T-helper 9 cell (primary cell): Measurements from ENCODE around the gene IMMP2L.
"Not testable (repeated sequence)": the region's sequence is repeated elsewhere in the genome, so short reads cannot be mapped to it uniquely, and the experiment has no call there.

Experiments used
- DNase-seq: peaks from one replicate; pipeline ENCODE4 v3.0.0-alpha.2; 2020

The IMMP2L gene

DNA sequence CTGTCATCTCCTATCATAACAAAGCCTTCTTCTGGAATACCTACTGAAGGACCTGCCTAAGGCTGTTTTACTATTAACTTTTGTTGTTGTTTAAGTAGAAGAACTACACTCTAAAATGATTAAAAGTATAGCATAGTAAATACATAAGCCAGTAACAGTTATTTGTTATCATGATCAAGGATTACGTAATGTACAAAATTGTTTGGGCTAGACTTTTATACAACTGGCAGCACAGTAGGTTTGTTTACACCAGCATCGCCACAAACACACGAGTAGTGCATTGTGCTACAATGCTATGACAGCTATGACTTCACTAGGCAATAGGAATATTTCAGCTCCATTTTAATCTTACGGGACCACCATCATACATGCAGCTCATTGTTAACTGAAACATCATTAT is 302.3 kb downstream of the IMMP2L start:
- no peak for DNase-seq

DNA sequence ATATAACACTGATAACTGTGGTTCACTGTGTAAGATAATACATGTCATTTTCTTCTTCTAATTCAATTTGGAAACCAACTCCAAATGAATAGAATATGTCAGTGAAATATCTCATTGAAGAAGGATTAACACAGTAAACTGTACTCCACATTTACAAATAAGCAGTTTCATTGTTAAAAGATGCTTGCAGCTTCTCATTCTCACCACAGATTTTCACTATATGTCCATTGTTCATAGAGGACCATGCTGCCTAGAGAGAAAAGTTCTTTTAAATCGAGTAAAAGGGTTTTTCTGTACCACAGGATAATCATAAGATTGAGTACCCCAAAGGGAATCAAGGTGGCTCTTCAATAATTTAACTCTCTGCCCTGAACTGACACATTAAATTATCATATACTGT is 305.9 kb downstream of the IMMP2L start:
- DNase-seq, result no peak

DNA sequence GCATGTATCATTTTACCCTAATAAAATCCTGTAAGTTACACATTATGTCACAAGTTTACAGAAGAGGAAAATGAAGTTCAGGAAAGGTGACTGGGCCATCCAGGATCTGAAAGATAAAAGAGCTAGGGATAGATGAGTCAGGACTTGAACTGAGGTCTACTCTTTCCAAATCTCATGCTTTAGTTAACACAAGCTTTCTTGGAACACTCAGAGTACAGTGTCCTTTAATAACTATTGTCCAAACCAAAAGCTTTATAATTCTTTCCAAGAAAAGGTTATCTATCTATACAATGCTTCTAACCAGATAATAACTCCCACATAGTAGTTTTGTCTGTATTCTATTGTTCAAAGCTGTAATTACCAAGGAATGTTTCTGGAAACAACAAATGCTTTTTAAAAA is 306.7 kb downstream of the IMMP2L start:
- no peak for DNase-seq

DNA sequence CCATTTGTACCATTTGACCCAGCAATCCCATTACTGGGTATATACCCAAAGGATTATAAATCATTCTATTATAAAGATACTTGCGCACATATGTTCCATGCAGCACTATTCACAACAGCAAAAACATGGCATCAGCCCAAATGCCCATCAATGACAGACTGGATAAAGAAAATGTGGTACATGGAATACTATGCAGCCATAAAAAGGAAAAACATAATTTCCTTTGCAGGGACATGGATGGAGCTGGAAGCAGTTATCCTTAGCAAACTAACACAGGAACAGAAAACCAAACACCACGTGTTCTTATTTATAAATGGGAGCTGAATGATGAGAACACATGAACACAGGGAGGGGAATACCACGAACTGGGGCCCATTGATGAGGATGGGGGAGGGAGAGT is 310.9 kb downstream of the IMMP2L start:
- DNase-seq, result not testable (repeated sequence)

DNA sequence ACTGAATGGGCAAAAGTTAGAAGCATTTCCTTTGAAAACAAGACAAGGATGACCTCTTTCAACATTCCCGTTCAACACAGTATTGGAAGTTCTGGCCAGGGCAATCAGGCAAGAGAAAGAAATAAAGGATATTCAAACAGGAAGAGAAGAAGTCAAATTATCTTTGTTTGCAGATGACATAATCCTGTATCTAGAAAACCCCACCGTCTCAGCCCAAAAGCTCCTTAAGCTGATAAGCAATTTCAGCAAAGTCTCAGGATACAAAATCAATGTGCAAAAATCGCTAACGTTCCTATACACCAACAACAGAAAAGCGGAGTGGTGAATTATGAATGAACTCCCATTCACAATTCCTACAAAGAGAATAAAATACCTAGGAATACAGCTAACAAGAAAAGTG is 312.5 kb downstream of the IMMP2L start:
- DNase-seq, result not testable (repeated sequence)

DNA sequence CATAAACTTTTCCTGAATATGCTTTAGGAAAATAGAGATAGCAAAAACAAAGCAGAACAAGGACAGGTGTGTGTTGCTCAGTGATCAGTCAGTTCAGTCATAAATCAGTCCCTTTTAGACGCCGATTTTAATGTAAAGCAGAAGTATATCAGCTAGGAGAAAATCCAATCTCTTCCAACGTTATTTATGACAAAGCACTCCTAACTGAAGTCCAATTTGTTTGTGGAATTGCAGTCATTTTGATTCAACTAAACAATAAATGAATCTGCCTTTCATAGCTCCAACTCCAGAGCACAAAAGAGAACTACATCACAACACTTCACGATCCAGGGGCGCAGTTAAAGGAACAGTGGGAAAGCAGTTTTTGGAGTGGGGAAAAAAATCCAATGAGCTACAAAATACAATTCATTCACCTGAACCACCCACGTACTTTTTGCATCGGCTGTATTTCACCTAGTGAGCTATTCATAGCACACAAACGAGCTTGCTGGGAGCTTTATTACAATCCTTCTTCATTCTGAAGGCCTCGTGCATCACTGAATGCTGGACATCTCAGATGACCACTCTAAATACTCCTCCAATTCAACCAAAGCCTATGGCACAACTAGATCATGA is 320.0 kb downstream of the IMMP2L start:
- no peak for DNase-seq

DNA sequence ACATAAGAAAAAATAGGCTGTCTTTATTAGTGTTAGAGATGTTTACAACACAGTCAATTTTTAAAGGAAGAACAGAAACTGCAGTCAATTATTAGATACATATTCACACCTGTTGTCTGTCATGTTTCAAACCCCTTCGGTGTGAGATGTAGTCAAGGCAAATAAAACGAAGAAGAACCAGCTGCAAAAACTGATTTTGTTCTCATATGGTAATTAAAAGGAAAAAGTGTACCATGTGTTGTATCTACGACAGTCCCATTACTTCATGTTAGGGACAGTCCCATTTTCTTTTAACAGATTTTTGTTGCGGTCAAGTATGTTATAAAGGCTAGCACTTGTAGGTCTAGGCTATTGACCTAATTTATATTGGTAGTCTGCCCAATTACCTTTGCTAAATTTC is 321.9 kb downstream of the IMMP2L start:
- DNase-seq, result no peak

DNA sequence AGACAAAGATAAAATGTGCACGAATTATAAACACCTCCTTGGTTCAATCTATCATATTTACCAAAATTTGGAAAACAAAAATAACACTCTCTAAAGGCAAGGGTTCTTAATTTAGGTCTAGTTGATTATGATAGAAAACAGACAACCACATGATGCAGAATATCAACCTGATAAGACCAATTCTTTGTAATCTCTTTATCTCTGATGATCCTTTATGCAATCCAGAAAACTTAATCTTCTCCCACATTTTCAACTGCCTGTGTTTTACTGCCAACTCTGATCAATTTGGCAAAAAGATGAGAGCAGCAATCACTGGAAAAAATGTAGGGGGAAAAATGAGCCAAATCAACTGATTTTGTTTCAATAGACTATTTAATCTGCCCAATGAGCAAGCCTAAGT is 322.9 kb downstream of the IMMP2L start:
- no peak for DNase-seq

DNA sequence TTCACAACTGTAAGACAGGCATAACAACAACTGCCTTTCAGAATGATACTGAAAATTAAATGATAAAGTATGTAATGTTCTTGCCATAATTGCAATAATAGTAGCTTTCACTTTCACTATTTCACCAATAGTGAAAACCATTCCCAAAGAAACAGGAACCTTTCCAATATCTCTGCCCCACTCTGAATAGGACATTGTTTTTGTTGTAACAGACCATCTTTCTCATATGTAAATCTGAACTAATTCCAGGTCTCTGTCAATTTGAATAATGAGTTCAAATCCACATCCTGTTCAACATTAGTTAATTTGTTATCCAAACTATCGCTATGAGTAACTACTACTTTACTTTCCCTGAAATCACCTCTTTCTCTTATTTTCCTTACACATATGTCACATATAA is 323.4 kb downstream of the IMMP2L start:
- no peak for DNase-seq

DNA sequence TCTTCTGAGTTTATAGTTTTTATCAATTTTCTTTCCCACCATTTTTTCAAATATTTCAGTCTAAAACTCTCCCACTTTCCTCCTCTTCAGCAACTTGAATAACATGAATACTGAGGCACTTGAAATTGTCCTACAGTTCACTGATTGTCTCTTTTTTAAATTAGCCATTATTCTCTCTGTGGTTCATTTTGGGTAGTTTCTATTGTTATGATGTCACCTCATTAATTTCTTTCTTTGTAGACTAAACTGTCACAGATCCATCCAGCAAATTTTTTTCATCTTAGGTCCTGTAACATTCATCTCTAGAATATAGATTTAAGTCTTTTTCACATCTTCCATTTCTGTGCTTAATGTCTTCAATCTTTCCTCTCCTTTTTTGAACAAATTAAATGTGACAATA is 326.6 kb downstream of the IMMP2L start:
- no peak for DNase-seq

DNA sequence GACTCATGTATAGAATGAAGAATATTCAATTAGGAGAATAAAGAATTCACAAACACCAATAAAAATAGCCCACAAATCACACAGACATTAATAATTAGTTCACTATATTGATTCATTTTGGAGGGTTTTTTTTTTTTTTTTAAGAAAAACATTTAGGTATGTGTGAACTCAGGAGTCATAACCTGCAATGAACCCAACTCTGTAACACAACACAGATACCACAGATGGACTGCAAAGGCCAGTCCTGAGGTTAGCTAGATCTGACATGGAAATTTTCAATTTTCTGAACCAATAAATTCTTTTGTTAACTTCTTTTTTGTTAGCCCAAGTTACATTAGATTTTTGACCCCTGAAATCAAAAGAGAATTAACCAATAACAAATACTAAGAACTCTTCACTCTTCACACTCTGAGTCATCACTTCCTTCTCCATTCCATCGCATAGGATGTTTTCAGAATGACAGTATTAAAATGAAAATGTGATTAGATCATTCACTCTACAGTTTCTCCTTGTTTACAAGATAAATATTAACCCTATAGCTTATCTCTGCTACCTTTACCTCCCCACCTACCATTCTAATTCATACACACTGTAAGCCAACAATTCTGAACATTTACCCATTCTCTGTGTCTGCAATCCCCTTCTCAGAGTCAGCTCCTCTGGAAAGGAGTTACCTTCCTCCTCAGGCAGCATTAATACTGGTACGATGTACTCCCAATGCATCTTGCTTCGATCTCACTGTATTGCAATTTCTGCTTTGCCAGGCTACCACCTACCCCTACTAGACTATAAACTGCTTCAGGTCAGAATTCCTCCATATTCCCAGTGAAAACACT is 329.8 kb downstream of the IMMP2L start:
- no peak for DNase-seq

DNA sequence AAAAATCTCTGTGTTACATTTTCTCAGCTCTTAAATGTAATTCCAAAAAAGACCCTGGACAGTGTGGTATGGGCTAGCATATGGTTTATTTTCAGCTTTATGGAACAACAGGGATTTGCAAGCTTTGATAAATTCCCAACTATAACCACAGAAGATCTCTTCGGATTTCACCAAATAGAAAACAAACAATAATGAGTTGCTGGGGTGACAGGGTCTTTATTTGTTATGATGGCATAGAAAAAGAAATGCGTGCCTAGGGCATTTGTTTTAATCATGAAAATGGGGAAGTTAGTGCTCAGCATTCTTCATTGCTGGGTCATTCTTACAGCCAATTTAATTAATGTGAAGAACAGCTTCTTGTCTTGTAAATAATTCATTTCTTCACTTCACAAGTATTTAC is 332.4 kb downstream of the IMMP2L start:
- no peak for DNase-seq

DNA sequence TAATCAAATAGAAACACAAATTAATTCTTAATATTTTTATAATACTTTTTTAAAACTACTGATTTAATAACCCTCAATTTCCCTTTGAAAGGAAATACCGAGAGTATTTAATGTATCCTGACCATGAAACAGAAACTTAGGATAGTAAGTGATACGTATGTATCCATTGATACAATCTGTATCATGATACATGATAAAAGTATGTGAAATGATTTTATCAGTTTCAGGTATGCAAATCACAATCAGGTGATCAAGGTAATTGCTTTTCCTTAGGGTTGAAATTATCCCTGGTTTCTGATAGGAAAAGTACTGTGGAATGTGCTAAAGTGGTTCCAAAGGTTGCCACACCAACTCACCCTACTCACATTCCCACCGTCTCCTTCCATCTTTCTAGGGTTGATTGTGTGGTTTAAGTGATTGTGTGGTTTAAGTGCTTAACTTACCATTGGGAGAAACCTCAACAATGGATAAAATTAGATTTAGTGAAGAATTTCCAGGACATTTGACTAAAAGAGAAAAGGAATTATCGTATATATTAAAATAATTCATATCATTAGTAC is 333.0 kb downstream of the IMMP2L start:
- no peak for DNase-seq

DNA sequence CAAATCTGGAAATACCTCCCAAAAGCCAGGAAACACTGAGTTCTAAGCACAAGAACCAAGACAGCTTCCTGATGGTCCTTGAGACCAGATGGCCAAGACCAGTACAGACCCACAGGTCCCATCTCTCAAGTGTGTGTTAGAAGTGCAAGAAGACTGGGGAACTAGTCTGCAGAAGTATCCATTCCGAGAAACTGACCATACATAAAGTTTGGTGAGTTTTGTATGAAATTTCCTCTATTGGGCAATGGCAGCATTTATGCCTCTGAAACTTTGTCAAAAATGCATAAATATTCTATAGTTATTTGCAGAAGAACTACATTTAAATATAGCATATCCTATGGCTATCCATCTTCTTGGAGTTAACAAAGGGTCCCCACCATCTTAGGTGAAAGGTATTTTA is 333.9 kb downstream of the IMMP2L start:
- DNase-seq, result no peak

DNA sequence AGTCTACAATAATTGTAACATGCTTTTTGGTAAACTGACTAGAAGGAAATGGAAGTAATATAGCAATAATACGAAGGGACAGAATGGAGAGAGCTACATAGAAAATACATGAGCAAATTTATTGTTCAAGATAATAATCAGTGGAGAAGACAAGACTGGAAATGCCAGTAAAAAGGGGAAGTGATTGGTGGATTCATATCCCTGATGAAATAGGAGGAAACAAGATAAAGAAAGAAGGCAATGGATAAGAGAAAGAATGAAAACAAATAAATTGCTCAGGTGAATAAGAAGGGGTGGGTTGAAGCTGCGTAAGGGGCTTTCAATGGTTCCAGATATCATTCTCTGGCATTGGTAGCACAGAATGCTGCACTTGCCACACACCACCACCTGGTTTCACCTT is 335.5 kb downstream of the IMMP2L start:
- DNase-seq, result no peak

DNA sequence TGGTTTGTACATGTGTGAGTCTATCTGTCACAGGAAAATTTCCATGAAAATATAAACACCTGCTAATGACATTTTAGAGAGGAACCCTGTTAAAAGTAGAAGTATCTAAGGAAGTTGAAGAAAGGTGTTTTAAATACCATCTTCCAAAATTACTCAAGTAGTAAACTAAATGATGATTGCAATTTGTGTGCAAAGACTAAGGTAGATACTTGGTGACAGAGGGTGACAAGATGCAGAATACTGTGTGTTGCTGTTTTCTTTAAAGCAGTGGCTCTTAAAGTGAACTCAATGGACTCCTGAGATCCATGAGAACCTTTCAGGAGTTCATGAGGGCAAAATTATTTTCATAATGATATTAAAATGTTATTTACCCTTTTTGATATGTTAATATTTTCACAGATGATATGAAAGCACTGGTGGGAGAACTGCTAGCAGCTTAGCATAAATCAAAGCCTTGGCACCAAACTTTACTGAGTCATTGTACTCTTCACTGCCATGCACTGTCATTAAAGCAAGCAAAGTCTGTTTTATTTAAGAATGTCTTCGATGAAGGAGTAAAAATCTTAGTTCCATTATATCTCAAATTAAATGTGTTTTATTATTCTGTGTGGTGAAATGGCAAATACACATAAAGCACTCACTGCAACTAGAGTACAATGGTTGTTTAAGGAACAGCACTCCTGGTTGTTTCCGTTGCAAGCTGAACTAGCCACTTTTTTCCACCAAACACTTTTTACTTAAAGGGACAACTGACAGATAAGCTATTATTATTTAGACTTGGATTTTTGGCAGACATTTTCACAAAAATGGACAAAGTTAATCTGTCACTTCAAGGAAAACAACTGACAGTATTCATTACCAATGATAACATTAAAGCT is 337.7 kb downstream of the IMMP2L start:
- no peak for DNase-seq

DNA sequence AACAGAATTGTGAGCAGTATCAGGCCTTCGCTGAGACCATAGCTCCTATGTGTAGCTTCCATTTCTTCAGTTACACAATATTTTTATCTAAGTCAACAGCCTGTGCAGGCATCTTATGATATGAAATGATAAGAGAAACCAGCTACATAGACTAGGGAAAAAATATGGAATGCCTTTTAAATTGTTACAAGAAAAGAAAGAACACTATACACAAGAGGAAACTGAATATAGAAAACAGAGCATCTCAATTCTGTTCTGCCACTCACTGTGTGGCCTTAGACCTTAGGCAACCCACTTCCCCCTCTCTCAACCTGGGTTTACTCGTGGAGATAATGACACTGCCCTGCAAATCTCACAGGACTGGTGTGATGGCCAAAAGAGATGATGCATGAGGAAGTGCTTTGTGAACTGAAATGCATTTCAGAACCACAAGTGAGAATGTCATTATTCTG is 338.5 kb downstream of the IMMP2L start:
- DNase-seq, result no peak

DNA sequence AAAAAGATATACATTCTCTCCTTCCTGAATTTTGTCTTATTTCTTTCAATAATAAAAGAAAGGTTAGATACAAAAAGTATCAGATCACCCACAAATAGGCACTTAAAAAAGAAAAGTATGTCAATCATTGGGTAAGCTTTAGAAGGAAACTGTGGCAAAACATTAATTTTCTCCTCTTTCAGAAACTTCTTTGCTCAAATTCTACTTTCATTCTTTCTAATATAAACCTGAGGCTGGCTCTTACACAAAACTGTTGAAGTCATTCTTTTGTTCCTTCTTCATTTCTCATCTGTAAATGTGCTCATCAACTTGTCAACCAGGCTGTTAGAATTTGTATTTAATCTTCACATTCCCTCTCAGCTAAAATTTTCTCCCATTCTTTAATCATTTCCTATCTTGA is 346.7 kb downstream of the IMMP2L start:
- no peak for DNase-seq

DNA sequence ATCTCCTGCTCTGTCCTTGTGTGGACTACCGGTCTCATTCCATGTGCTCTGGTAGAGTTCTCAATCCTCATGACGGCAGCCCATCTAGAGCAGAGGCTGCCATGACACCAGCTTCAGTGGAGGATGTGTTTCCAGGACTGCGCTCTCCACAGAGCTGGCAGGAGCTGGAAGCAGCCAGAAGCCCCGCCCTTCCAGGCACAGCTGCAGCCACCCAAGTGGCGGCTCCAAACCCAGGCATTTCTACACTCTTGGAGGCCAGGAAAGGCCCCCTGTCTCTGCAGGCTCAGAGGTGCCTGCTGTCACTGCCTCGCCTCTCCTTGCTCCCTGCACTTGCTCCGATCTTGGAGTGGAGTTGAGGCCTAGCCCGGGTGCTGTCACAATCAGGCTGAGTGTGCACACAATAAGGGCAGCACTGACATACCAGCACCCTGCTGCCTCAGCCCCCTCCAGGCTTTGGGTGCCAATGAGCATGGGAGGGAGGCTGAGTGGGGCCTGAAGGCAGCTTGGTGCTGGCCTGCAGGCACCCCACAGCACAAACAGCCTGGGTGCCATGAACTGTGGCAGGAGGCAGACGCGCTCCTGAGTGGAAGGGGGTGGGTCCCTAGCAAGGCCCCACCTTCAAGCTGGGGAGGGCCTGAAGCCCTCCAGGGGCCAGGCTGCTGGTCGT is 349.3 kb downstream of the IMMP2L start:
- DNase-seq, result no peak

DNA sequence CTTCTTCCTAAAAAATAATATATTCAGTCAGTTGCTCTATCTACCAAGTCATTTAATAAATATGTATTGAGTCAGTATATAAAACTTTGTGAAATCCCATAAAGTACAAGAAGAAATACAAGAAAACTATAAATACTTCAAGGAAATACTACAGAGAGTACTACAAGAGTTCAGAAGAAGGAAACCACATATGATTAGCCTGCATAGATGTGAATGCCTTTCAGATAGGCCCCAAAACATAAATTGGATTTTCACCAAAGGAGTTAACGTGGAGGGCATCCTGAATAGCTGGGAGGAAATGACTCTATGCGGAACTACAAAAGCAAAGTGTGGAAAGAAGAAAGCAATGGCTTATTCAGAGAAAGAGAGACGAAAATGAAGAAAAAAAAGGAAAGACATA is 351.3 kb downstream of the IMMP2L start:
- DNase-seq, result no peak

DNA sequence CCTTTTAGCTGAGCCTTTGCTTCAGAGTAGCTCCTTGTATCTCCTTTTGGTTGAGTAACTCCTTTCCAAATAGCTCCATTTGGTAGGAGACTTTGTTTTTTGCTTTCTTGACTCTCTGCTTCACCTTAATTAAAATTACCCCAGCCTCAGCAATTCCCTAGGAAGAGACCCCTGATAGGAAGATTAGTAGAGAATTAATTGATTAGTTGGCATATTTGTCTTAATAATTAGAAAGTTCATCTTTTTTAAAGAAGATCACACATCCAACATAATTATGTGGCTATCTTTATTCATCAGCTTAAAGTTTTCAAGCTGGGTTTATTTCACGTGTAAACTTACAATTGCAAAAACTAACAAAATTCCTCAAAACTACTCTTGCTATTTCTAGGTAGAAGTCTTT is 352.2 kb downstream of the IMMP2L start:
- DNase-seq, result no peak

DNA sequence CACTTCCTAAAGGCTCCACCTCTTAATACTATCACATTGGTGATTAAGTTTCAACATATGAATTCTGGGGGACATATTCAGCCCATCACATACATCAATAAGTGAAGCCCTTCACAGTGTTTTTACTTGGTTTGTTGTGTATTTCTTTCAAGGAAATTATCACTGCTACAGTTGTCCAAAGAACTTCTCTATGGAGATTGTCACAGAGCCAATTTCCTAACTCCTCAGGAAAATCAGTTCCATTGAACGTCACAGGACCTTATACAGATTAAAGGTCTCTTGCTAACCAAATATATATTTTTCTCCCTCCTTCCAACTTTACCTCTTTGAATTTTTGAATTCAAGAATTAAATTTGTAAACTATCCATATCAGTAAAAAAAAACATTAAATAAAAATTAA is 357.0 kb downstream of the IMMP2L start:
- DNase-seq, result no peak

DNA sequence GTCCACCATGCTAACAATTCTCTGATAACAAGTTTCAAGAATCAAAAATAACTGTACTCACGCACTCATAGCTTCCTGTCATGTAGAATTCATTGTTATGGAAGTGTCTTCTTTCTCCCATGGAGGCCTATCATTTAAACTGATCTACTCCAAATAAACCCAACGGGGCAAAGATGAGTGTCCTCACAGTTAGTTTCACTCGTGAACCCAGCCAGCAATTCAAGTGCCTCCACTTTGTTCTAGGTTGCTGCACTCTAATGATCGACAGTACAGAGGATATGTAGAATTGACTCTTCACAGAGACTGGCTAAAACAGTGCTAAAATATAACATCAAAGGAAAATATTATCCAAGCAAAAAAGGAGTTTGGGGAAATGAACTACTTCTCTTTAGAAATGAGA is 360.0 kb downstream of the IMMP2L start:
- no peak for DNase-seq
